Activated CD8-positive, alpha-beta T cell treated with anti-CD3 and anti-CD28 coated beads, Interleukin-2, amount 10 ng/mL, durations not matched to agents 7 days and 5 days (primary cell): ENCODE results near the gene SUDS3. TPM values are rescaled to one million over a fixed set of nuclear protein-coding genes. Genes with fewer than 3 reads are reported as not detected.
A peak's percentile ranks its signal among the peaks of the same experiment; 100 is the strongest.

Source experiments
- ATAC-seq: fragments of 150-1000 bp; cut with Tn5 transposase; one replicate; pipeline ENCODE4 v1.10.0; 2021; ENCODE audit warnings: moderate library complexity
- CTCF ChIA-PET: fragments of 350-600 bp; sonication (Branson Sonifier 250); formaldehyde crosslinking; loops from one replicate; lab custom pipeline; 2021; ENCODE audit warnings: antibody characterized with exemption; lab: Charles Lee
- POLR2A ChIA-PET: fragments of 350-600 bp; sonication (Branson Sonifier 250); formaldehyde crosslinking; loops from one replicate; lab custom pipeline; 2021; ENCODE audit warnings: antibody characterized with exemption; lab: Charles Lee
- DNase-seq: peaks from one replicate; pipeline ENCODE4 v3.0.0-alpha.2; 2020
- H3K27ac Mint-ChIP-seq: one replicate; pipeline ENCODE4 v1.8.0; 2021; ENCODE audit warnings: mild to moderate bottlenecking, mixed read lengths
- H3K27me3 Mint-ChIP-seq: one replicate; pipeline ENCODE4 v1.8.0; 2021; ENCODE audit warnings: low read depth, mixed read lengths
- H3K36me3 Mint-ChIP-seq: one replicate; pipeline ENCODE4 v1.8.0; 2021; ENCODE audit warnings: low read depth, mixed read lengths
- H3K4me1 Mint-ChIP-seq: one replicate; pipeline ENCODE4 v1.8.0; 2021; ENCODE audit warnings: low read depth, mixed read lengths
- H3K4me3 Mint-ChIP-seq: one replicate; pipeline ENCODE4 v1.8.0; 2021; ENCODE audit warnings: mild to moderate bottlenecking, mixed read lengths
- H3K9me3 Mint-ChIP-seq: one replicate; pipeline ENCODE4 v1.8.0; 2022; ENCODE audit warnings: mixed read lengths; ENCODE audit not compliant: insufficient read depth
- total RNA-seq, 2 experiments: library from RNA; stranded (reverse); gene quantifications; one replicate each; pipeline ENCODE4 v1.2.3, GENCODE V29; 2021

Gene SUDS3
- total RNA-seq, 2 experiments from 2014 or later, result 23.3 to 25.3 TPM

GRCh38 chr12:118357257-118358007, 18.9 kb upstream of the SUDS3 start:
- Mint-ChIP-seq H3K27ac (peak overlapping the region; percentile 83), H3K9me3 (peaks cover 8% of the 10 kb centered on the region), H3K4me3 (peak overlapping the region; percentile 88), H3K27me3 (no peaks in the 10 kb centered on the region), H3K36me3 (peaks cover 25% of the 10 kb centered on the region), H3K4me1 (peaks cover 41% of the 10 kb centered on the region)
- CTCF ChIA-PET, result interaction anchor here (0.8 to 6.5 kb wide), 16 partner anchors 9 to 236 kb away, joined by 3 to 146 read pairs (median 6); partner anchors contain the start of genes PEBP1, SUDS3 and TAOK3
- peak; percentile 74 for ATAC-seq
- POLR2A ChIA-PET, result interaction anchor here (0.6 to 5.0 kb wide), 3 partner anchors 12 to 19 kb away, joined by 4 to 35 read pairs (median 29); partner anchors contain the start of genes SUDS3 and TAOK3
- peak; percentile 69 for DNase-seq

GRCh38 chr12:118358008-118358359, 18.4 kb upstream of the SUDS3 start:
- H3K36me3 Mint-ChIP-seq, result peaks cover 24% of the 10 kb centered on the region
- no peak for DNase-seq
- peak overlapping the region; percentile 83 for H3K27ac Mint-ChIP-seq
- POLR2A ChIA-PET, result interaction anchor here (3.5 to 5.0 kb wide), 2 partner anchors 15 to 18 kb away, joined by 29 to 35 read pairs; partner anchors contain the start of genes SUDS3 and TAOK3
- CTCF ChIA-PET, result interaction anchor here (0.8 to 6.5 kb wide), 15 partner anchors 9 to 237 kb away, joined by 3 to 146 read pairs (median 7); partner anchors contain the start of genes SUDS3 and TAOK3
- peaks cover 40% of the 10 kb centered on the region for H3K4me1 Mint-ChIP-seq
- no peak for ATAC-seq
- H3K4me3 Mint-ChIP-seq, result peak overlapping the region; percentile 88
- peaks cover 8% of the 10 kb centered on the region for H3K9me3 Mint-ChIP-seq
- H3K27me3 Mint-ChIP-seq, result no peaks in the 10 kb centered on the region

- H3K4me3 Mint-ChIP-seq, result peak overlapping the region; percentile 88
- CTCF ChIA-PET, result interaction anchor here (0.8 to 6.5 kb wide), 13 partner anchors 8 to 484 kb away, joined by 3 to 146 read pairs (median 8); partner anchors contain the start of genes SUDS3 and TAOK3
- DNase-seq, result no peak
- peaks cover 34% of the 10 kb centered on the region for H3K4me1 Mint-ChIP-seq
- no peaks in the 10 kb centered on the region for H3K27me3 Mint-ChIP-seq
- ATAC-seq, result peak; percentile 49
- peaks cover 18% of the 10 kb centered on the region for H3K36me3 Mint-ChIP-seq
- POLR2A ChIA-PET, result interaction anchor here (0.6 to 5.0 kb wide), 6 partner anchors 8 to 145 kb away, joined by 3 to 35 read pairs (median 4); partner anchors contain the start of genes SUDS3 and TAOK3
- peaks cover 8% of the 10 kb centered on the region for H3K9me3 Mint-ChIP-seq
- H3K27ac Mint-ChIP-seq, result peak overlapping the region; percentile 90
Measured at GRCh38 chr12:118358612-118359540, 17.5 kb upstream of the SUDS3 start.

GRCh38 chr12:118359541-118359915, 16.8 kb upstream of the SUDS3 start:
- H3K4me1 Mint-ChIP-seq, result peaks cover 34% of the 10 kb centered on the region
- DNase-seq (peak; percentile 56), ATAC-seq (peak; percentile 82)
- peaks cover 12% of the 10 kb centered on the region for H3K36me3 Mint-ChIP-seq
- ChIA-PET CTCF (interaction anchor here (2.3 to 6.5 kb wide), 6 partner anchors 10 to 193 kb away, joined by 13 to 146 read pairs (median 17); partner anchors contain the start of genes SUDS3 and TAOK3), POLR2A (interaction anchor here (0.6 to 5.0 kb wide), 5 partner anchors 9 to 145 kb away, joined by 3 to 35 read pairs (median 4); partner anchors contain the start of genes SUDS3 and TAOK3)
- H3K27me3 Mint-ChIP-seq, result no peaks in the 10 kb centered on the region
- peak overlapping the region; percentile 90 for H3K27ac Mint-ChIP-seq
- H3K9me3 Mint-ChIP-seq, result peaks cover 7% of the 10 kb centered on the region
- peak overlapping the region; percentile 88 for H3K4me3 Mint-ChIP-seq

- ATAC-seq, result no peak
- H3K9me3 Mint-ChIP-seq, result no peaks in the 10 kb centered on the region
- peaks cover 5% of the 10 kb centered on the region for H3K36me3 Mint-ChIP-seq
- no peak overlapping the region for H3K4me3 Mint-ChIP-seq
- DNase-seq, result no peak
- CTCF ChIA-PET, result interaction anchor here (6.5 kb wide), 1 partner anchor 16 kb away, joined by 146 read pairs; the partner anchor contains the start of gene SUDS3
- H3K27ac Mint-ChIP-seq, result no peak overlapping the region
- peaks cover 23% of the 10 kb centered on the region for H3K4me1 Mint-ChIP-seq
- POLR2A ChIA-PET, result no interaction called here
- H3K27me3 Mint-ChIP-seq, result no peaks in the 10 kb centered on the region
Measured at GRCh38 chr12:118361092-118361404, 15.3 kb upstream of the SUDS3 start.

GRCh38 chr12:118361889-118362288, 14.5 kb upstream of the SUDS3 start:
- CTCF ChIA-PET, result no interaction called here
- DNase-seq (no peak), ATAC-seq (no peak)
- no peaks in the 10 kb centered on the region for H3K9me3 Mint-ChIP-seq
- H3K4me3 Mint-ChIP-seq, result no peak overlapping the region
- peaks cover 18% of the 10 kb centered on the region for H3K4me1 Mint-ChIP-seq
- H3K27ac Mint-ChIP-seq, result no peak overlapping the region
- POLR2A ChIA-PET, result no interaction called here
- no peaks in the 10 kb centered on the region for H3K27me3 Mint-ChIP-seq
- H3K36me3 Mint-ChIP-seq, result peaks cover 4% of the 10 kb centered on the region

GRCh38 chr12:118368821-118369220, 7.5 kb upstream of the SUDS3 start:
- DNase-seq (no peak), ATAC-seq (no peak)
- Mint-ChIP-seq H3K27me3 (peaks cover 3% of the 10 kb centered on the region), H3K36me3 (no peaks in the 10 kb centered on the region), H3K27ac (no peak overlapping the region), H3K4me1 (peaks cover 20% of the 10 kb centered on the region), H3K4me3 (no peak overlapping the region), H3K9me3 (no peaks in the 10 kb centered on the region)
- POLR2A ChIA-PET, result interaction anchor here (0.7 kb wide), 1 partner anchor 958 kb away, joined by 3 read pairs; no protein-coding TSS in a partner anchor
- CTCF ChIA-PET, result interaction anchor here (3.8 kb wide), 1 partner anchor 10 kb away, joined by 20 read pairs; no protein-coding TSS in a partner anchor

GRCh38 chr12:118370601-118371000, 5.8 kb upstream of the SUDS3 start:
- no peak for ATAC-seq
- ChIA-PET POLR2A (no interaction called here), CTCF (interaction anchor here (0.9 to 3.8 kb wide), 2 partner anchors 12 to 305 kb away, joined by 3 to 20 read pairs; no protein-coding TSS in a partner anchor)
- DNase-seq, result no peak
- H3K4me3 Mint-ChIP-seq, result peak overlapping the region; percentile 92
- H3K27ac Mint-ChIP-seq, result no peak overlapping the region
- peaks cover 3% of the 10 kb centered on the region for H3K27me3 Mint-ChIP-seq
- H3K9me3 Mint-ChIP-seq, result no peaks in the 10 kb centered on the region
- peaks cover 36% of the 10 kb centered on the region for H3K4me1 Mint-ChIP-seq
- H3K36me3 Mint-ChIP-seq, result no peaks in the 10 kb centered on the region

GRCh38 chr12:118371321-118372282, 4.8 kb upstream of the SUDS3 start:
- CTCF ChIA-PET, result interaction anchor here (3.8 kb wide), 1 partner anchor 13 kb away, joined by 20 read pairs; no protein-coding TSS in a partner anchor
- Mint-ChIP-seq H3K36me3 (no peaks in the 10 kb centered on the region), H3K27me3 (peaks cover 3% of the 10 kb centered on the region), H3K9me3 (no peaks in the 10 kb centered on the region), H3K4me1 (peaks cover 41% of the 10 kb centered on the region), H3K4me3 (peak overlapping the region; percentile 92), H3K27ac (peak overlapping the region; percentile 85)
- POLR2A ChIA-PET, result no interaction called here
- ATAC-seq, result no peak
- DNase-seq, result no peak
